Parathyroid adenoma (tissue), 2 donors: ENCODE results near the gene CHST11.

Source experiments
- H2AFZ ChIP-seq: fragments of 300-600 bp; sonication (generic); one replicate; pipeline ENCODE4 v1.7.0; 2017; ENCODE audit warnings: antibody characterized with exemption, mild to moderate bottlenecking
- H3K27ac ChIP-seq: fragments of 300-600 bp; sonication (generic); one replicate; pipeline ENCODE4 v1.7.0; 2017
- H3K27me3 ChIP-seq: fragments of 300-600 bp; sonication (generic); one replicate; pipeline ENCODE4 v1.7.0; 2017; ENCODE audit warnings: low read length; ENCODE audit not compliant: control insufficient read depth, insufficient read depth
- H3K36me3 ChIP-seq: fragments of 300-600 bp; sonication (generic); one replicate; pipeline ENCODE4 v1.7.0; 2017; ENCODE audit warnings: low read length; ENCODE audit not compliant: control insufficient read depth, insufficient read depth
- H3K4me1 ChIP-seq: fragments of 300-600 bp; sonication (generic); one replicate; pipeline ENCODE4 v1.7.0; 2017; ENCODE audit warnings: control low read depth
- H3K4me2 ChIP-seq: fragments of 300-600 bp; sonication (generic); one replicate; pipeline ENCODE4 v1.7.0; 2017; ENCODE audit warnings: low read length
- H3K4me3 ChIP-seq: fragments of 300-600 bp; sonication (generic); one replicate; pipeline ENCODE4 v1.7.0; 2017; ENCODE audit warnings: low read depth, low read length
- H3K79me2 ChIP-seq: fragments of 300-600 bp; sonication (generic); one replicate; pipeline ENCODE4 v1.7.0; 2017; ENCODE audit warnings: control low read depth
- H3K9ac ChIP-seq: fragments of 300-600 bp; sonication (generic); one replicate; pipeline ENCODE4 v1.7.0; 2017; ENCODE audit warnings: mild to moderate bottlenecking
- H3K9me3 ChIP-seq: fragments of 300-600 bp; sonication (generic); one replicate; pipeline ENCODE4 v1.7.0; 2017; ENCODE audit warnings: low read length; ENCODE audit not compliant: control insufficient read depth
- CTCF ChIP-seq: fragments of 300-600 bp; sonication (generic); IDR thresholded peaks from one replicate; pipeline ENCODE4 v1.7.0; 2017; ENCODE audit warnings: antibody characterized with exemption, mild to moderate bottlenecking
- donor health status: primary hyperparathyroidism.

The CHST11 gene

DNA sequence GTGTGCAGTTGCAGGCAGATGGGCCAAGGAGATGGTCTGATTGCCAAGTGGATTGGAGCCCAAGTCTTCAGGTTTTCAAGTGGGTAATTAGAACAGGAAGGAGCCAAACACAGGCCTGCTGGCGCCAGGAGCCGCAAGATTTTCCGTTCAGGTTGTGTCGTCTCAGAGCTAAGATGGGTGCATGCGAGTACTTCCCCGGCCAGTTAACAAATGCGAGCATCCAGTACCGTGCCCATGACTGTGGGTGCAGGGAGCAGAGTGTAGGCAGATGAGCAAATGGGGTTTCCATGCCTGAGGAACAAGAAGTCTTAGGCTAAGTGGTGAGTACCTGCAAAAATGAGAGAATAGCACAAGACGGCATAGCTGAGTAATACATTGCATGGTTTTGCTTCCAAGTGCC, 90.5 kb downstream of the CHST11 start:
- no peak overlapping the region for H3K4me2 ChIP-seq
- no peak overlapping the region for H2AFZ ChIP-seq
- H3K27ac ChIP-seq, result no peak overlapping the region
- no peak for TF ChIP-seq CTCF
- no peak overlapping the region for H3K9ac ChIP-seq
- H3K4me1 ChIP-seq, result peaks cover 2% of the 10 kb centered on the region
- H3K36me3 ChIP-seq, result no peaks in the 10 kb centered on the region
- H3K79me2 ChIP-seq, result no peaks in the 10 kb centered on the region
- no peaks in the 10 kb centered on the region for H3K9me3 ChIP-seq
- H3K27me3 ChIP-seq, result no peaks in the 10 kb centered on the region
- H3K4me3 ChIP-seq, result no peak overlapping the region

- Histone ChIP-seq H3K79me2 (no peaks in the 10 kb centered on the region), H3K4me2 (no peak overlapping the region), H3K36me3 (no peaks in the 10 kb centered on the region), H3K4me3 (no peak overlapping the region), H3K27me3 (no peaks in the 10 kb centered on the region), H3K9me3 (no peaks in the 10 kb centered on the region), H2AFZ (no peak overlapping the region), H3K4me1 (peaks cover 2% of the 10 kb centered on the region), H3K9ac (no peak overlapping the region), H3K27ac (no peak overlapping the region)
- no peak for TF ChIP-seq CTCF
Observed at GRCh38 chr12:104549815-104550480, 93.2 kb downstream of the CHST11 start.

GRCh38 chr12:104551313-104551931, 94.7 kb downstream of the CHST11 start:
- Histone ChIP-seq H3K79me2 (no peaks in the 10 kb centered on the region), H3K4me1 (peaks cover 2% of the 10 kb centered on the region), H3K9me3 (no peaks in the 10 kb centered on the region), H3K4me2 (no peak overlapping the region), H3K27me3 (no peaks in the 10 kb centered on the region), H2AFZ (no peak overlapping the region), H3K9ac (no peak overlapping the region), H3K27ac (no peak overlapping the region), H3K36me3 (no peaks in the 10 kb centered on the region), H3K4me3 (no peak overlapping the region)
- TF ChIP-seq CTCF, result no peak

DNA sequence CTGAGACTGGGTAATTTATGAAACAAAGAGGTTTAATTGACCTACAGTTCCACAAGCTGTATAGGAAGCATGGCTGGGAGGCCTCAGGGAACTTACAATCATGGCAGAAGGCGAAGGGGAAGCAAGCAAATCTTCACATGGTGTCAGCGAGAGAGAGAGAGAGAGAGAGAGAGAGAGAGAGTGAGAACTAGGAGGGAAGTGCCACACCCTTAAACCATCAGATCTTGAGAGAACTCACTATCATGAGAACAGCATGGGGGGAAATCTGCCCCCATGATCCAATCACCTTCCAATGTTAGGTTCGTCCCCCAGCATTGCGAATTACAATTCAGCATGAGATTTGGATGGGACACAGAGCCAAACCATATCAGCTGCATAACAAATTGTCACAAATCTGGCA, 96.7 kb downstream of the CHST11 start:
- no peak for TF ChIP-seq CTCF
- Histone ChIP-seq H3K9me3 (no peaks in the 10 kb centered on the region), H3K9ac (no peak overlapping the region), H2AFZ (no peak overlapping the region), H3K36me3 (no peaks in the 10 kb centered on the region), H3K27ac (no peak overlapping the region), H3K27me3 (no peaks in the 10 kb centered on the region), H3K4me3 (no peak overlapping the region), H3K4me1 (peaks cover 2% of the 10 kb centered on the region), H3K79me2 (no peaks in the 10 kb centered on the region), H3K4me2 (no peak overlapping the region)

GRCh38 chr12:104555648-104556047, 98.9 kb downstream of the CHST11 start:
- H3K27ac ChIP-seq, result no peak overlapping the region
- no peak overlapping the region for H2AFZ ChIP-seq
- no peaks in the 10 kb centered on the region for H3K9me3 ChIP-seq
- H3K4me2 ChIP-seq, result no peak overlapping the region
- H3K9ac ChIP-seq, result no peak overlapping the region
- no peak for TF ChIP-seq CTCF
- H3K36me3 ChIP-seq, result no peaks in the 10 kb centered on the region
- no peak overlapping the region for H3K4me3 ChIP-seq
- H3K27me3 ChIP-seq, result no peaks in the 10 kb centered on the region
- H3K4me1 ChIP-seq, result peaks cover 2% of the 10 kb centered on the region
- no peaks in the 10 kb centered on the region for H3K79me2 ChIP-seq
